Upper lobe of left lung (tissue), 6 donors: ENCODE measurements around the gene DUSP15. TPM values are rescaled to one million over a fixed set of nuclear protein-coding genes. Genes with fewer than 3 reads are reported as not detected.

Experiments used
- ATAC-seq, 2 donors: fragments of 200-7000 bp; cut with Tn5 transposase; one replicate each; pipeline ENCODE4 v1.9.1; 2022; ENCODE audit warnings: mild to moderate bottlenecking in 2 of 2, moderate library complexity in 2 of 2; ENCODE audit not compliant: low FRiP score in 2 of 2
- DNase-seq, 2 donors: peaks; one replicate each; pipeline ENCODE4 v3.0.0-alpha.2; 2019 to 2020
- H3K27ac ChIP-seq, 4 donors: fragments of 200-600 bp; sonication (generic); one replicate each; pipeline ENCODE4 v1.5.1; 2016 to 2019
- H3K27me3 ChIP-seq, 4 donors: fragments of 200-600 bp; sonication (generic); one replicate each; pipeline ENCODE4 v1.5.1; 2017 to 2019
- H3K36me3 ChIP-seq, 4 donors: fragments of 200-600 bp; sonication (generic); one replicate each; pipeline ENCODE4 v1.5.1; 2016 to 2019
- H3K4me1 ChIP-seq, 4 donors: fragments of 200-600 bp; sonication (generic); one replicate each; pipeline ENCODE4 v1.5.1; 2018 to 2019
- H3K4me3 ChIP-seq, 4 donors: fragments of 200-600 bp; sonication (generic); one replicate each; pipeline ENCODE4 v1.5.1; 2017 to 2019; ENCODE audit warnings: mild to moderate bottlenecking in 2 of 4, moderate library complexity in 1 of 4
- H3K9me3 ChIP-seq, 4 donors: fragments of 200-600 bp; sonication (generic); one replicate each; pipeline ENCODE4 v1.5.1; 2018 to 2019
- CTCF ChIP-seq, 6 experiments: fragments of 450-650 bp in 4 of 6; fragments of 200-600 bp in 2 of 6; sonication (generic) in 2 of 6; IDR thresholded peaks; one replicate each; pipeline ENCODE4 v1.5.1; 2016 to 2019; ENCODE audit warnings: antibody characterized with exemption in 6 of 6
- EP300 ChIP-seq, 4 donors: sonication (generic); formaldehyde crosslinking; IDR thresholded peaks; one replicate each; pipeline ENCODE4 v1.5.1; 2017; ENCODE audit warnings: antibody characterized with exemption in 4 of 4, control low read depth in 2 of 4
- POLR2A ChIP-seq, 4 donors: fragments of 450-650 bp; IDR thresholded peaks; one replicate each; pipeline ENCODE4 v1.5.1; 2016 to 2017; ENCODE audit warnings: antibody characterized with exemption in 4 of 4, mild to moderate bottlenecking in 2 of 4
- POLR2AphosphoS5 ChIP-seq, 2 donors: sonication (generic); formaldehyde crosslinking; IDR thresholded peaks; one replicate each; pipeline ENCODE4 v1.5.1; 2017; ENCODE audit warnings: antibody characterized with exemption in 2 of 2
- WGBS, 2 donors: methylation state at CpG; one replicate each; pipeline ENCODE4 v1.1.5; 2017 to 2018; 5-methylcytosine and 5-hydroxymethylcytosine counted together
- total RNA-seq, 6 donors: library from RNA; depleted of rRNA in 4 of 6; stranded (reverse); fragments of >200 nt in 4 of 6; gene quantifications; one replicate each; pipeline versions ENCODE4 v1.1.0 to v1.2.1, GENCODE V29; 2016 to 2021
- donor health status: DM: no; HTN: no; CAD: no; lungs with moderate emphysema.
- donor health status: DM: no; HTN: yes; CAD: no; lungs with severe emphysema.

DUSP15 gene
- total RNA-seq, 6 donors from 2014 or later: 0.69 to 1.7 (median 1.1) TPM; not detected in 1

GRCh38 chr20:31906001-31906400 is 35.7 kb upstream of the DUSP15 start:
- TF ChIP-seq EP300 (IDR thresholded peaks at IDR 0.05) (no peak), POLR2A (IDR thresholded peaks at IDR 0.05) (no peak), CTCF (IDR thresholded peaks at IDR 0.05) (no peak), POLR2AphosphoS5 (IDR thresholded peaks at IDR 0.05) (no peak)
- Histone ChIP-seq H3K27me3 (no peaks in the 10 kb centered on the region), H3K9me3 (no peaks in the 10 kb centered on the region), H3K4me1 (no peaks in the 10 kb centered on the region), H3K36me3 (no peaks in the 10 kb centered on the region), H3K27ac (no peak overlapping the region), H3K4me3 (no peak overlapping the region)
- ATAC-seq (no peak), DNase-seq (no peak)
- 68 to 74% methylated on average over 5 of the region's 5 CpGs for WGBS, 2 donors

GRCh38 chr20:31903627-31904386 is 33.5 kb upstream of the DUSP15 start:
- Histone ChIP-seq H3K9me3 (no peaks in the 10 kb centered on the region), H3K27me3 (no peaks in the 10 kb centered on the region), H3K36me3 (no peaks in the 10 kb centered on the region), H3K27ac (no peak overlapping the region), H3K4me3 (no peak overlapping the region), H3K4me1 (no peaks in the 10 kb centered on the region)
- ATAC-seq (no peak), DNase-seq (no peak)
- no peak for TF ChIP-seq POLR2AphosphoS5 (IDR thresholded peaks at IDR 0.05)
- no peak for TF ChIP-seq POLR2A (IDR thresholded peaks at IDR 0.05)
- no peak for TF ChIP-seq CTCF (IDR thresholded peaks at IDR 0.05)
- 35 to 65% methylated on average over 1 of the region's 1 CpG for WGBS, 2 donors

GRCh38 chr20:31901615-31902014 is 31.3 kb upstream of the DUSP15 start:
- DNase-seq: no peak
- no peak for ATAC-seq
- Histone ChIP-seq H3K27me3 (no peaks in the 10 kb centered on the region), H3K4me3 (no peak overlapping the region), H3K36me3 (no peaks in the 10 kb centered on the region), H3K27ac (no peak overlapping the region), H3K4me1 (no peaks in the 10 kb centered on the region), H3K9me3 (no peaks in the 10 kb centered on the region)
- TF ChIP-seq CTCF (IDR thresholded peaks at IDR 0.05) (no peak), EP300 (IDR thresholded peaks at IDR 0.05) (no peak), POLR2A (IDR thresholded peaks at IDR 0.05) (no peak), POLR2AphosphoS5 (IDR thresholded peaks at IDR 0.05) (no peak)
- 83 to 86% methylated on average over 6 of the region's 6 CpGs for WGBS, 2 donors

GRCh38 chr20:31897541-31897940 is 27.2 kb upstream of the DUSP15 start:
- Histone ChIP-seq H3K4me1 (peaks cover 0 to 5% (median 1%) of the 10 kb centered on the region in 4 donors), H3K9me3 (no peaks in the 10 kb centered on the region), H3K27ac (no peak overlapping the region), H3K27me3 (no peaks in the 10 kb centered on the region), H3K36me3 (no peaks in the 10 kb centered on the region), H3K4me3 (no peak overlapping the region)
- no peak for TF ChIP-seq POLR2AphosphoS5 (IDR thresholded peaks at IDR 0.05)
- TF ChIP-seq POLR2A (IDR thresholded peaks at IDR 0.05): no peak
- no peak for TF ChIP-seq EP300 (IDR thresholded peaks at IDR 0.05)
- TF ChIP-seq CTCF (IDR thresholded peaks at IDR 0.05): no peak
- 81 to 87% methylated on average over 8 to 9 of the region's 9 CpGs for WGBS, 2 donors
- DNase-seq (no peak), ATAC-seq (no peak)

GRCh38 chr20:31896049-31896448 is 25.7 kb upstream of the DUSP15 start:
- no peak for TF ChIP-seq CTCF (IDR thresholded peaks at IDR 0.05)
- TF ChIP-seq POLR2AphosphoS5 (IDR thresholded peaks at IDR 0.05): no peak
- TF ChIP-seq EP300 (IDR thresholded peaks at IDR 0.05): no peak
- TF ChIP-seq POLR2A (IDR thresholded peaks at IDR 0.05): no peak
- Histone ChIP-seq H3K4me1 (peaks cover 0 to 5% (median 1%) of the 10 kb centered on the region in 4 donors), H3K27me3 (no peaks in the 10 kb centered on the region), H3K36me3 (no peaks in the 10 kb centered on the region), H3K4me3 (no peak overlapping the region), H3K27ac (peak overlapping the region in 1 of 4 donors; percentile 71), H3K9me3 (no peaks in the 10 kb centered on the region)
- DNase-seq (no peak), ATAC-seq (no peak)
- WGBS, 2 donors: 95 to 97% methylated on average over 9 of the region's 9 CpGs
